Neural progenitor cell (in vitro differentiated cells): ENCODE measurements around the gene ARID5B.

Experiments
- CTCF ChIP-seq: fragments of 200-600 bp; sonication (generic); IDR thresholded peaks from 2 replicates; pipeline ENCODE4 v1.5.1; 2017; ENCODE audit warnings: antibody characterized with exemption, mild to moderate bottlenecking
- EZH2 ChIP-seq: fragments of 200-600 bp; sonication (generic); IDR thresholded peaks from 2 replicates; pipeline ENCODE4 v1.6.1; 2017; ENCODE audit warnings: antibody characterized with exemption, mild to moderate bottlenecking, moderate library complexity
- EZH2phosphoT487 ChIP-seq: fragments of 200-600 bp; sonication (generic); IDR thresholded peaks from 2 replicates; pipeline ENCODE4 v1.6.1; 2017; ENCODE audit warnings: antibody characterized with exemption

GRCh38 chr10:62033125-62033524 lies 131.6 kb downstream of the ARID5B start:
- TF ChIP-seq EZH2 (no peak), CTCF (no peak), EZH2phosphoT487 (no peak)
